ENCODE data around the gene VAPA.
"Not testable (repeated sequence)": the region's sequence is repeated elsewhere in the genome, so short reads cannot be mapped to it uniquely, and the experiment has no call there.

VAPA gene

GRCh38 chr18:9886005-9886348 is 27.8 kb upstream of the VAPA start:
- no peak for DNase-seq (ENCODE audit: low spot score)

GRCh38 chr18:9887992-9888391 is 25.8 kb upstream of the VAPA start:
- no peak for DNase-seq (ENCODE audit: low spot score)

GRCh38 chr18:9890196-9890595 is 23.6 kb upstream of the VAPA start:
- DNase-seq (ENCODE audit: low spot score) = peak; percentile 20

GRCh38 chr18:9890957-9891356 is 22.9 kb upstream of the VAPA start:
- DNase-seq (ENCODE audit: low spot score) = no peak

- not testable (repeated sequence) for DNase-seq (ENCODE audit: low spot score)
Observed at GRCh38 chr18:9891515-9891914, 22.3 kb upstream of the VAPA start.

- no peak for DNase-seq (ENCODE audit: low spot score)
Observed at GRCh38 chr18:9894454-9895068, 19.3 kb upstream of the VAPA start.

- no peak for DNase-seq (ENCODE audit: low spot score)
Observed at GRCh38 chr18:9897129-9897528, 16.7 kb upstream of the VAPA start.

- not testable (repeated sequence) for DNase-seq (ENCODE audit: low spot score)
Observed at GRCh38 chr18:9897787-9898291, 16.0 kb upstream of the VAPA start.

GRCh38 chr18:9898792-9899549 is 14.8 kb upstream of the VAPA start:
- no peak for DNase-seq (ENCODE audit: low spot score)

- not testable (repeated sequence) for DNase-seq (ENCODE audit: low spot score)
Observed at GRCh38 chr18:9899550-9899930, 14.3 kb upstream of the VAPA start.

- DNase-seq (ENCODE audit: low spot score) = no peak
Observed at GRCh38 chr18:9900699-9901098, 13.1 kb upstream of the VAPA start.

GRCh38 chr18:9901377-9901776 is 12.4 kb upstream of the VAPA start:
- DNase-seq (ENCODE audit: low spot score) = no peak

- DNase-seq (ENCODE audit: low spot score) = not testable (repeated sequence)
Observed at GRCh38 chr18:9902264-9902663, 11.6 kb upstream of the VAPA start.

GRCh38 chr18:9902832-9903231 is 11.0 kb upstream of the VAPA start:
- DNase-seq (ENCODE audit: low spot score) = no peak

GRCh38 chr18:9905401-9905922 is 8.4 kb upstream of the VAPA start:
- peak; percentile 37 for DNase-seq (ENCODE audit: low spot score)

- no peak for DNase-seq (ENCODE audit: low spot score)
Observed at GRCh38 chr18:9906481-9906880, 7.3 kb upstream of the VAPA start.

- no peak for DNase-seq (ENCODE audit: low spot score)
Observed at GRCh38 chr18:9907867-9908266, 5.9 kb upstream of the VAPA start.

GRCh38 chr18:9910071-9910470 is 3.7 kb upstream of the VAPA start:
- DNase-seq (ENCODE audit: low spot score) = no peak

GRCh38 chr18:9910661-9911060 is 3.2 kb upstream of the VAPA start:
- DNase-seq (ENCODE audit: low spot score) = no peak

GRCh38 chr18:9911226-9911625 is 2.6 kb upstream of the VAPA start:
- no peak for DNase-seq (ENCODE audit: low spot score)

GRCh38 chr18:9912285-9912684 is 1.5 kb upstream of the VAPA start:
- not testable (repeated sequence) for DNase-seq (ENCODE audit: low spot score)

GRCh38 chr18:9913151-9913525 is 678 bp upstream of the VAPA start:
- no peak for DNase-seq (ENCODE audit: low spot score)

- no peak for DNase-seq (ENCODE audit: low spot score)
Observed at GRCh38 chr18:9914334-9914583, 443 bp downstream of the VAPA start.
